Endometrium (tissue), 2 donors: ENCODE data around the gene RALGPS2.
"Not testable (repeated sequence)": the region's sequence is repeated elsewhere in the genome, so short reads cannot be mapped to it uniquely, and the experiment has no call there.

Experiments
- FAIRE-seq: peaks from 2 replicates; lab custom pipeline; 2012; peaks lifted over from hg19 to GRCh38; lab: Jason Lieb, UNC
- donor health status: control.
- donor health status: control.

The RALGPS2 gene

DNA sequence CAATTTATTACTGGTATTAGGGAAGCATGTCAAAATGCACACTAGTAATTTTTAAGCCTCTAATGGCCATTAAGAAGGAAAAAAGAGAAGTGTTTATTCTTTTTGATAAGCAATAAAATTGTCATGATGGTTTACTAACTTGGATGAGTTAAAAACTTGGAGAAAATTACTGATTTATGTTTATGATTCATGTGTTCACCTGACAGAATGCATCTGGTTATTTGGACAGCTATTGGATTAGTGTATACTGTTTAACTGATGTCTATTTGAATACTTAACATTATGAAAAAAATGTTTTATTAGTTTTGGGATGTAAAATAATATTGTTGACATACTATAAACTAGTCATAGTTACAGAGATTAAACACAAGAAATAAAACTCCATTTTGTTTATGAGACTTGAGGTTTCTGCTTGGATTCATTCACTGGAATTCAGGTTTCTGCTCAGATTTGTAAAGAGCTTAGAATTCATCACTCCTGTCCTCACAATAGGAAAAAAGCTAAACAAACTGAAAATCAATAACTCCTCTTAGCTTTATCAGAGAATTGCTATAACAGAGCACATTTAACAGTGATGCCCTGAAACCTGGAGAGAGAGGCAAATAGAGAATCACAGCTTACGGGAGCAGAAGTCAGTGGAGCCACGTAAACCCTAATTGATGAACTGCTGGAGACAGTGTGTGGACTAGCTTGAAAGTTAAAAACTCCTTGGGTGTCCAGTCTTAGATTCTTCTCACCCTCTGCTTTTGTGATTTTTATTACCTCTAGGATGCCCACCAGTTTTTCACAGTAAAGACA, 56.7 kb downstream of the RALGPS2 start:
- no peak for FAIRE-seq

DNA sequence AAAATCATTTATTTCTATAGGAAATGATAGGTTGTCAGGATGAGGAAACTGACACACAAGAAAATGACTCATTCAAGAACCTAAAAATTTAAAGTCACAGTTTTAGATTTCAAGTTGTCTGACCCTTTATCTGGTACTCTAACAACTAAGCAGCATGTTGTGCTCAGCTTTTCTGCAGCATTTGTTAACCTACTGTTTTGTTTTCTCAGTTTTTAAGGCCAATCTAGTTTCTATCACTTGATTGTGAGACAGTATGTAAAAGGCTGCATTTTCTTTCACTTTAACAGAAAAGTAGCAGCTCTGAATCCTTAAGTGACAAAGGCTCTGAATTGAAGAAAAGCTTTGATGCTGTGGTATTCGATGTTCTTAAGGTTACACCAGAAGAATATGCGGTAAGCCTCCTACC, 59.1 kb downstream of the RALGPS2 start:
- no peak for FAIRE-seq

DNA sequence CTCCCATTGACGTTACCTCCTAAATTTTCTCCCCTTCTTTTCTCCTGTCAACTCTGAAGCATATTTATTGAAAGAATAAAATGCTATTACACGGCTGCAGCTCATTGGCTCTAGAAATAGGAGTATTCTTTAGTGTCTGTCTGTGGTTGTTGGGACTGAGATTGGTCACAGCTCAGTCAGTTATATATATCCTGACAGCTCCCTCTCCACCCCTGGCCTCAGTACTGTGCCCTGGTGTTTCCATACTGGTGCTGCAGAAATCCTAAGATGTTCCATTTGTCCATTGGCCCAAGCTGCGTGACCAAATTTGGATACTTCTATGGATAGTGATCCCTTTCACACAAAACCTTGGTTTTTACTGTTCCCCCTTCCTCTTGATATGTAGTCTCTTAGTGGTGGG, 67.3 kb downstream of the RALGPS2 start:
- no peak for FAIRE-seq

DNA sequence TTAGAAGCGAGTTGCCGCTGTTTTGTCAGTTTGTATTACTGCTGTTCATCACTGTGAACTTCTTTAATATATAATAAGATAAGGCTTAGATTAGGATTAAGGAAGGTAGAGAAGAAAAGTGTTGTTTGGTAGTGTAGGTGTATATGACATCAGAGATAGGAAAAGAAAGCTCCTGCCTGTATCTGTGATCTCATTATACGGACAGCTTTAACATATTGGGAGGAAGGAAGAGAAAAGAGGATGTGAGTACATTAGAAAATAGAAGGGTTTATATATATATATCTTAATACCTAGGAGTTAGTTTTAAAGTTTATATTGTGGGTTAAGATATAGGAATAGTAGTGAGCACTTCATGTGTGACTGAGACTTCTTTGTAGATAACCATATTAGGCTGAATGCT, 71.0 kb downstream of the RALGPS2 start:
- FAIRE-seq = no peak

DNA sequence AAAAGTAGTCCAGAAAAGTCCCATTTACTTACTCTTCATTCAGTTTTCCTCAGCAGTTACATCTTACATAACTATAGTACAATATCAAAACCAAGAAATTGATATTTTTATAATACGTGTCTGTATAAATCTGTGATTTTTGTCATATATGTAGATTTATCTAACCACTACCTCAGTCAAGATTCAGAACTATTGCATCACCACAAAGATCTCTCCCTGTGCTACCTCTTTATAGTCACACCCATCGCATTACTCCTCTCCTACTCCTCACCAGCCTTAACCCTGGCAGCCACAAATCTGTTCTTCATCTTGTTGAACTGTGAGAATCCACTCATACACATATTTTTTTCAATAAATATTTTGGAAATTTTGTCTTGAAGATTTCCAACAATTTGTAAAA, 72.5 kb downstream of the RALGPS2 start:
- no peak for FAIRE-seq

DNA sequence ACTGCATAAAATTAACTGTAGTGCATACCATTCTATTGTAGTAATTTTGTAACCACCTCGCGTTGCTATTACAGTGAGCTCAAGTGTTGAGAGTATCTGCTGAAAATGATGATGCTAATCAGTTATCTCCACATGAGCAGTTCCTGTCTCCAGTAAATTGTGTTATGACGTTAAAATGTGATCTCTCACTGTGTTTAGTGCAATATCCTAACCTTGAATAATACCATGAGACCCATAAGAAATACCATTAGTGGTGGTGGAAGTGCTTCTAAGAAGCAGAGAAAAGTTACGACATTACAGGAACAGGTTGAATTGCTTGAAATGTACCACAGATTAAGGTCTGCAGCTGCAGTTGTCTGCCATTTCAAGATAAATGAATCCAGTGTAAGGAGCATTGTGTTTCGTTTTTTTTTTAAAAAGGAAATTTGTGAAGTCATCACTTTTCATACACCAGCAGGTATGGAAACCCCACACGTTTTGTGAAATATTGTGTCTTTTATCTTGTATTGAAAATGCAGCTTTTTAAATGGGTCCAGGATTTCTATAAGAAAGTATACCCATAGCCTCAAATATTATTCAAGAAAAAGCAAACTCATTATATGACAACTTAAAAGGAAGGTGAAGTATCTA, 73.3 kb downstream of the RALGPS2 start:
- FAIRE-seq = no peak

DNA sequence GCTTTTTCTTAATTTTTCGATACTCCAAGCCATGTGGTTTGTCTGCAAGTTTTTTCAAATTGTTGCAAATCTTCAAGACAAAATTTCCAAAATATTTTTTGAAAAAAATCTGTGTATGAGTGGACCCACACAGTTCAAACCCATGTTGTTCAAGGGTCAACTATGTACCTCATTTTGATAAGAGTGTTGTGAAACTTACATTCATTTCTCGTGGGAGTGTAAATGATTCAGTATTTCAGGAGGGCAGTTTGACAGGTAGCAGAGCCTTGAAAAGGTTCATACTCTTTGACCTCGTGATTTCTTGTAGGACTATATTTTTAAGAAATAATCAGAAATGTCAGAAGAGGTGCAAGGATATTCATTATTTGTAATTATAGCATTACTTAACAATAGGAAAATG, 77.8 kb downstream of the RALGPS2 start:
- no peak for FAIRE-seq

DNA sequence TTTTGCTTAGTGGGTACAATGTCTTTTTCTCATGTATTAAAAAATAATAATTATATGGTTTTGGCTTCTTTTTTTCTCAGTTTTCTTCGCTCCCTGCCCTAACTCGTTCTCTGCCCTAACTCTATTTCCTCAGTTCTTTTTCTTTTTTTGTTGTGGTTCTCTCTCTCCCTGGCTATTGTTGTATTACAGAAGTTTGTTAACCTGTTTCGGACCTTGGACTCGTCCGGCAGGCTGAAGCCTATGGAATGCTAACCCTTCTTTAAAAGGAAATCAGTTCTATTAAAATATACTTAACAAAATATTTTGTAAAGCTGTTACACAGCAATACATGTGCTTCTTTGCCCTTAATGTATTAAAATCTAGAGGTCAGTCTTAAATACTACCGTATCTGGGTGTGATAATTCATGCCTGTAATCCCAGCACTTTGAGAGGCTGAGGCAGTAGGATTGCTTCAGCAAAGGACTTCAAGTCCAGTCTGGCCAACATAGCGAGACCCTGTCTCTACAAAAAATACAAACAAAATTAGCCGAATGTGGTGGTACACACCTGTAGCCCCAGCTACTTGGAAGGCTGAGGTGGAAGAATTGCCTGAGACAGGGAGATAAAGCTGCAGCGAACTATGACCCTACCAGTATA, 81.7 kb downstream of the RALGPS2 start:
- no peak for FAIRE-seq

DNA sequence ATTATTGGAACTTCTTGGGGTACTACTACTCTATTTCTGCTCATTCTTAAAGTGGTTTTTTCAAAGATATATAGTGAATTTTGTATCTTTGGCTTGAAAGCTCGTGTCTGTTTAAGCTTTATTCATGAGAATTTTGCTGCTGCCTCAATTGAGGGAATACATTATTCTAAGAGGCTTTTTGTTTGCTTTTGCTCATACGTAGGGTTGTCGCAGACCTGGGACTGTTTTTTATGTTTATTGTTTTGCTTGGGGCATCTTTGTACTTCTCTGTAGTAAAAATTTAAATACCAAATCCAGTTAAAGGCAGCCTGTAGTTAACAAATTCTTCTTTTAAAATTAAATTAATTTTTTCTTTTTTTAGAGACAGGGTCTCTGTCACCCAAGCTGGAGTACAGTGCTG, 83.5 kb downstream of the RALGPS2 start:
- no peak for FAIRE-seq

DNA sequence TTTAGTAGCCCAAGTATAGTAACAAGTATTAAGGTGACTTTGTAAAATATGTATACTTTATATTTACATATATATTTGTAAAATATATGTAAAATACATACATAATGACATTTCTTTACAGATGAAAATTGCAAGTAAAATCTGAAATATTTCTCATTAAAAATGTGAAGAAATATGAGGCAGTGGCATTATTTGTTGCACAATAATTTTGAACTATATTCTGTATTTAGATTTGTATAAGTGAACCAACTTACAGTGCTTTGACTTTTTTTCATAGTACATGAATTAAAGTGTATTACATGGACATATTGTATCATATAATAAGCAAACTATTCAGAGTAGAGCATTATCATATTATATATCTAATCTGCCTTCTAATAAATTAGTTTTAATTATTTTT, 85.5 kb downstream of the RALGPS2 start:
- FAIRE-seq = peak; percentile 8

DNA sequence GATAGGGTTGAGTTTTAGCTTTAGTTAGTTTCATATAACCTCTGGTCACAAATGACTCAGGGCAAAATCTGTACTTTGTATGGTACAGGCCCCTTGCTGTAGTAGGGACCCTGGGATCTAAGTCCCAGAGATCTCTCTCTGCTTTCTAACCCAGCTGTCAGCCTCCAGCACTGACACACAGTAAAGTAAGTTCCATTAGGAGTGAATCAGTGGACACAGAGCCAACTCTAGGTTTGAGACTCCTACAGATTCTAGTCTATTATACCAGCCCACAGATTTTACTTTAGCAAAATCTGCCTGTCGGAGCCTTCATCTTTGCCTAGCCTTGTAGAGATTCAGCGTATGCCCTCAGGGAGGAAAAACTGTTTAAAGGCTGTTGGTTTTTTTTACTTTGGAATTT, 93.4 kb downstream of the RALGPS2 start:
- no peak for FAIRE-seq

DNA sequence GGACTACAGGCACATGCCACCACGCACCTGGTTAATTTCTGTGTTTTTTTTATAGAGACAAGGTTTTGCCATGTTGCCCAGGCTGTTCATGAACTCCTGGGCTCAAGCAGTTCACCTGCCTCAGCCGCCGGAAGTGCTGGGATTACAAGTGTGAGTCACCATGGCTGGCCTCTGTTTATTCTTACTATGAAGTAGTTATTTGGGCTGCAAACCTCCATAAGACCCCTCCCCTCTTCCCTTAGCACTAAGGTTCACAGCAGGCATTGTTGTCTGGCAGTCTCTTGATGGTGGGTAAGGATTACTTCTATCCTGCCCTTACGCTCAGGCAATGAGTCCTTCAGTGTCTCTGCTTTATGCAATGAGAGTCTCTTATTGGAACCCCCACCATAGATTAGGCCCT, 94.1 kb downstream of the RALGPS2 start:
- no peak for FAIRE-seq

DNA sequence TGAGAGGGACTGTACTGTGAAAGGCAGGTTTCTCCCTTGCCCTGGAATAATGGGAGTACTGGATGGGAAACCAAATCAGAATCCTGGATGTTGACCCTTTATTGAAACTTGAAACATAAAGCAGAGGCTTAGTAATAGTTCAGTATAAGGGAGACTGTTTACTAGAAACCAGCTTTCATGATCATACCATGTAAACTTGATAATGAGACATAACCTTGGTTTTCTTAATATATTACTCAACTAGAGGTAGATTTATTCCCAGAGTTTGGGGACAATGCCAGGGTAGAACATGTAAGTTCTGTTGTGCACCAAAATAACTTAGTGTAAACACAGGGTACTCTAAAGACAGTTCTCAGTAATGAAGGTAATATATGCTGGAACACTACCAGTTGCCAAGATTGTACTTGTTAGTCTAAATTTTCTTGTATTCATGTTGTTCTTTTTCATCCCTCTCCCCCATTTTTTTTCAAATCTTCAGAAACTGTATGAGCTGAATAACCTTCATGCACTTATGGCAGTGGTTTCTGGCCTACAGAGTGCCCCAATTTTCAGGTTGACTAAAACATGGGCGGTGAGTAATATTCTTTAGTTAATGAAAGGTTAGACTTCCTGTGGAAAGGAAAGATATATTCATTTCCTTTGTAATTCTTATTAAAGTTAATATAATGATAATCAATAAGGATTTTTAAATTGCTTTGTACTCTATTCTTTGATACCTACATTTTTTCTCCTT, 96.3 kb downstream of the RALGPS2 start:
- no peak for FAIRE-seq

DNA sequence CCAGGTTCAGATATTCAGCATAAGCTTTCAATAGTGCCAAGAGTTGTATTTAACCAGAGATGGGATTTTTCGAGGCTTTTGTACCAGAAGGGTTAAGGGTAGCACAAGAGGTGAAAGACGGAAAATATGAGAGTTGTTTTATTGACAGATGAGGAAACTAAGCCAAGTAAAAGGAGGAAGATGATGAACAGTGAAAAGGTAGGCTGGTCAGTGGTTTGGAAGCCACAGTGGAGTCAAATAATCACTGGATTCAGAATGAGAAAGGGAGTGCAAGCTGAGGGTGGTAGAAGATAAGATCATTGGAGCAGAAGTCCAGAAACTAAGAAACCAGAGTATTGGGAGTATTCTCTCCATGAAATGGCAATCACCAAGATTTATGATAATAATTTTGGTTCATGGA, 100.1 kb downstream of the RALGPS2 start:
- no peak for FAIRE-seq

DNA sequence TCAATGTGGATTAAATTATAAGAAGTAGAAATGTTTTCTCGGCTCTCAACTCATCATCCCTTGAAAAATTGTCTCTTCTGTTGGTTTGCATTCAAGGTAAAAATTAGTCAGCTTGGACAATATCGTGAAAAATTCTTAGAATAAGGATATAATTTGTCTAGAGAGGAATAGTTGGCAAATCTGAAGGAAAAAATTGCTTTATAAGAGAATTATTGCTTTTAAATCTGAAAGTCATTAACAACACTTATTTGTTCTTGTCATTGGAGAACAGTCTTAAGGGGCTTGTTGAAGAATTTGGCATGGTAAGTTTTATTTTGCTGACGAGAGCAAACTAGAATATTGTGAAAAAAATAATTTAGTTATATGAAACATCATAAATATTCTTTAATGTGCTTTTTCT, 119.4 kb downstream of the RALGPS2 start:
- no peak for FAIRE-seq

DNA sequence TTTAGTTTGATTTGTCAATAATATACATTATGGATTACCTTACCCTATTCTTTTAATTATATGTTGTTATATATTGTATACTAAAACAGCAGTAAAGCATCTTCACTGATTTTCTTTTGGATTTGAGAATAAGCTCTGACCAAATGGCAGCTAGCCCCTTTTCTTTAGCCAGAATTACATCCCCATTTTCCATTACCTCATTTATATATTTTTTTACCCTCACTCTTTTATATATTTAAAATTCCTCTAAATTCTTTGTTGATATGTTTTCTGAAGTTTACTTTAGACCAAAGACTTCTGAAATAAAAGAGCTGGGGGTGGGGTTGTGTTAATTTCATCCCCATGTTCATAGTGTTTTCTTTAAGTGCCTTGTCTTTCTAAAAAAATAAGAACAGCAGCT, 121.3 kb downstream of the RALGPS2 start:
- FAIRE-seq = no peak

DNA sequence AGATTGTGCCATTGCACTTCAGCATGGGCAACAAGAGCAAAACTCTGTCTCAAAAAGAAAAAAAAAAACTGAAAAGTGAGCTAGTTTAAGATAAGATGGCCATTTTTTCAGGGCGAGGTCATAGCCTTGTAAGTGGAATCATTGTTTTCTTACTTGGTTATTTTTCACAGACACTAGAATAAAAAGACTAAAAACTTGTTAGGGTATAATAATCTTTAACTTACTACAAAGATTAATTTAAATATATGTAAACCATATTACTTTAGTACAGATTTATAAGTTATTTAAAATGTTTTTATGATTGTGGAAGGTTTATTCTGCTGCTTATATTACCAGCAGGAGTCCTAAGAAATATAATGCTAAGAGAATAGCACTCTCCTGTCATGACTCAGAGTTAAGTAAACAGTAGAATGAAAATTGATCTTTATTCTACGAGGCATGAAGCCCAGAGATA, 122.4 kb downstream of the RALGPS2 start:
- FAIRE-seq = peak; percentile 57

DNA sequence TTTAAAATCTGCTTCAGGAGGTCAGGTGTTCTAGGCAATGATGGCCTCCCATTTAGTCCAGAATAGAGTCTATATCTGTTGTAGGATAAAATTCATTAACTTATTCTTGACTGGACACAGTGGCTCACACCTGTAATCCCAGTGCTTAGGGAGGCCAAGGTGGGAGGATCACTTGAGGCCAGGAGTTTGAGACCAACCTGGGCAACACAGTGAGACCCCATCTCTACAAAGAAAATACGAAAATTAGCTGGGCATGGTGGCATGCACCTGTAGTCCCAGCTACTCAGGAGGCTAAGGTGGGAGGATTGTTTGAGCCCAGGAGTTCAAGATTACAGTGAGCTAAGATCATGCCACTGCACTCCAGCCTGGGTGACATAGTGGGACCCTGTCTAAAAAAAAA, 122.9 kb downstream of the RALGPS2 start:
- not testable (repeated sequence) for FAIRE-seq

DNA sequence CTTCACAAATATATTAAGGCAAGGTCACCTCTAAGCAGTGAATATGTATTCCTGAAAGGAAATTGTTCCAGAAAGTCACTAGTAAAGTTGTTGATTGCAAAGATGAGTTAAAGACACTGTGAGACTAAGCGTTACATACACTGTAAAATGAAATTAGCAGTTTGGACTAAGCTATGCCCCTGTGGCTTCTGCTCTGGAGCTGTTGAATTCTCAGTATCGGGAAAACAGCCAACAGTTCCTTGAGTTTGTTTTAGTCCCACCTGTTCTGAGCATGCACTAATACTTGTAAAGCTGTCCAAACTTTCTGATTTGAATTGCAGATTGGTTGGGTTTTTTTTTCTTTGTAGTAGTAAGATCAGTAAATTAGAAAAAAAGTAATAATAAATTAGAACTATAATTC, 124.9 kb downstream of the RALGPS2 start:
- FAIRE-seq = no peak

DNA sequence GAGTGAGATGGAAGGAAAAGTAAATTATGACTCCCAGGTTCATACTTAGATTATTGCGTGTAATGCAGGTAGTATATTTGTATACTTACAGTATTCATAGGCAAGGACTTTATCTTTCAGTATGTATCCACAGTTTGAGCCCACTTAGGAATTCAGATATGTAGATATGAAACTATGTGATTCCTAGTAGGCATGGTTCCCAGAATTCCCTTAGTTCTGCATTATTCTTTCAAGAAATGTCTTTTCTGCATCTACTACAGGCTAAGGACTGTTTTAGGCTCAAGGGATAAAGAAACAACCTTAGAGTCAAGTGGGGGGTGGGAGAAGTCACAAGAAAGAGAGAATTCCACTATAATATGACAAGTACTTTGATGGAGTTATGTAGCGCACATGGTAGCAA, 132.1 kb downstream of the RALGPS2 start:
- FAIRE-seq = no peak

DNA sequence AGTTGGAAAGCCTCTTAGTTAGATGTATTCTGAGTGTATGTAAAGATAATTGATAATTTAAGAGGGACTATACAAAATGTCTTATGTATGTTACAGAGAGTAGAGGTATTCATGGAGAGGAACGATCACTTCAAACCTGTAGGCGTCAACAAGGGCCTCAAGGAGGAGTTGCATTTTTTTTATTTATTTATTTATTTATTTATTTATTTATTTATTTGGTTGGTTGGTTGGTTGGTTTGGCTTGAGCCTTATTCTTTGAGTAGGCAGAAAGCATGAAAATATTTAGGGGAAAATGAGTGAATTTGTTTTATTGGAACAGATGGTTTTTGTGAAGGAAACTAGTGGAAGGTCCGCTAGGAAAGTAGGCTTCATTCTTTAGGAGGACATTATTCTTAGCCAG, 137.4 kb downstream of the RALGPS2 start:
- FAIRE-seq = no peak

DNA sequence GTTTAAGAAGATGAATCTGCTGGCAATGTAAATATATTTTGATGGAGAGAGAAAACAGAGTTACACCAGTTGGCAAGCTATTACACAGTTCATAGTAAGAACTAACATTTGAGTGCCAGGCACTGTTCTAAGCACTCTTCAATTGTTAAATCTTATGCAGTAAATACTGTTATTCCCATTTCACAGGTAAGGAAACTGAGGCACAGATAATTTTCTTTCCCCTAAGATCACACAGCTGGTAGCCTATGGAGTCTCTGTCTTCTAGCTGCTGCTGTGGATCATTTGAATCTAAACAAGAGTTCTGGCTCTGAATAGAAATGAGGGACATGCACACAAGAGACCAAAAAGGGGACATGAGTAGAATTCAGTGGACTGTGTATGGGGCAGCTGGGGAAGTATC, 137.8 kb downstream of the RALGPS2 start:
- FAIRE-seq = no peak

DNA sequence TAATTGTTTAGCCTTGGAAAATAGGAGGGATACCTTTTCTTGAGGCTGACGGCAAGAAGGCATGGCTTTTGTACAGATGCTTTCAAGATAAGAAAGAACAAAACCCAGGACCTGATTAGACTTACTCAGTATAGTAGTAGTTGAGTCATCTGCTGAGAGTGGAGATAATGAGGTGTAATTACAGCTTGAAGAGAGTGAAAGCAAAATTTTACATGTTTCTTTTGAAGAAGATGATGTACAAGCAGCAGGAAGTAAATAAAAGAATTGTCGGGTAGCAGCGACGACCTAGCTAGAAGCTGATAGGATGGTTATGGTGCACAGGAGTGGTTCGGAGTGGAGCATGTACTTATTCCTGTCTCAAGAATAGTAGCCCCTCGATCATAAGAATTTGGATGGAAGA, 139.3 kb downstream of the RALGPS2 start:
- FAIRE-seq = no peak
